PFSK-1 (cell line): ENCODE results near the gene KIRREL3.

ENCODE experiments used
- POLR2AphosphoS5 ChIP-seq: IDR thresholded peaks from 2 replicates; pipeline ENCODE4 v1.6.1; 2012; ENCODE audit warnings: low read depth, mild to moderate bottlenecking, control low read depth, low read length, moderate library complexity
- REST ChIP-seq, 2 experiments: IDR thresholded peaks; 2 replicates each; pipeline versions ENCODE4 v1.6.1 to v1.8.0; 2011 to 2012; ENCODE audit warnings: low read depth in 2 of 2, low read length in 2 of 2, control low read depth in 1 of 2, inconsistent platforms in 1 of 2, mild to moderate bottlenecking in 1 of 2, moderate library complexity in 1 of 2; ENCODE audit not compliant: insufficient read depth in 1 of 2
- SIN3A ChIP-seq: IDR thresholded peaks from 2 replicates; pipeline ENCODE4 v1.6.1; 2012; ENCODE audit warnings: mild to moderate bottlenecking, low read length, moderate library complexity, borderline replicate concordance; ENCODE audit not compliant: insufficient read depth
- TAF1 ChIP-seq: IDR thresholded peaks from 2 replicates; pipeline ENCODE4 v1.6.1; 2012; ENCODE audit warnings: low read length, control low read depth, borderline replicate concordance; ENCODE audit not compliant: insufficient read depth

GRCh38 chr11:127028648-127029047, 28.1 kb upstream of the KIRREL3 start:
- TF ChIP-seq REST (IDR thresholded peaks at IDR 0.05; ENCODE audit: insufficient read depth in 1 of 2, low read depth in 2 of 2, low read length in 2 of 2) = no peak
- TF ChIP-seq POLR2AphosphoS5 = no peak
- TF ChIP-seq TAF1 = no peak
- TF ChIP-seq SIN3A = no peak
